ENCODE results near the gene CHMP4A. TPM values are rescaled to one million over a fixed set of nuclear protein-coding genes. Genes with fewer than 3 reads are reported as not detected.

CHMP4A gene
- total RNA-seq, 1 experiment from 2014 or later: 32.7 TPM

- Mint-ChIP-seq H3K27ac (peak overlapping the region; percentile 99; the same call in 1 of the 2 replicates), H3K4me1 (peaks cover 22% of the 10 kb centered on the region), H3K27me3 (ENCODE audit: low read depth) (no peaks in the 10 kb centered on the region), H3K4me3 (peak overlapping the region; percentile 99), H3K36me3 (peaks cover 14% of the 10 kb centered on the region), H3K9me3 (no peaks in the 10 kb centered on the region)
- ATAC-seq (peak; percentile 3), DNase-seq (ENCODE audit: low spot score) (no peak)
- ChIA-PET POLR2A (no interaction called here), CTCF (interaction anchor here (0.6 to 1.6 kb wide), 3 partner anchors 11 to 200 kb away, joined by 3 to 4 read pairs (median 4); partner anchors contain the start of gene TINF2)
- TF ChIP-seq FOXJ3 (CRISPR knock-in tag; IDR thresholded peaks at IDR 0.05; ENCODE audit: borderline replicate concordance) (no peak), GABPB1 (CRISPR knock-in tag; IDR thresholded peaks at IDR 0.05) (peak; percentile 11; the same call in 1 of the 2 replicates)
These were observed 18.2 kb upstream of the CHMP4A start for GRCh38 chr14:24231263-24232120.

GRCh38 chr14:24228902-24229301, 15.6 kb upstream of the CHMP4A start:
- Mint-ChIP-seq H3K9me3 (no peaks in the 10 kb centered on the region), H3K36me3 (no peaks in the 10 kb centered on the region; the same call in 1 of the 2 replicates), H3K27me3 (ENCODE audit: low read depth) (no peaks in the 10 kb centered on the region), H3K4me1 (peaks cover 15% of the 10 kb centered on the region), H3K27ac (no peak overlapping the region), H3K4me3 (no peak overlapping the region)
- TF ChIP-seq SOX15 (CRISPR knock-in tag; IDR thresholded peaks at IDR 0.05) (no peak), JAZF1 (CRISPR knock-in tag; IDR thresholded peaks at IDR 0.05) (no peak), TEAD1 (CRISPR knock-in tag; IDR thresholded peaks at IDR 0.05) (no peak), ESRRA (CRISPR knock-in tag; IDR thresholded peaks at IDR 0.05; ENCODE audit: borderline replicate concordance) (no peak), TCF7 (CRISPR knock-in tag; IDR thresholded peaks at IDR 0.05; ENCODE audit: low read depth) (no peak), KAT7 (CRISPR knock-in tag; IDR thresholded peaks at IDR 0.05; ENCODE audit: borderline replicate concordance) (no peak), ZNF423 (CRISPR knock-in tag; IDR thresholded peaks at IDR 0.05) (no peak), IRF2 (CRISPR knock-in tag; IDR thresholded peaks at IDR 0.05; ENCODE audit: borderline replicate concordance, low read depth) (no peak), ZNF263 (CRISPR knock-in tag; IDR thresholded peaks at IDR 0.05; ENCODE audit: low read depth) (no peak), MXD4 (CRISPR knock-in tag; IDR thresholded peaks at IDR 0.05; ENCODE audit: borderline replicate concordance) (no peak), FOXP4 (CRISPR knock-in tag; IDR thresholded peaks at IDR 0.05) (no peak), NR3C1 (CRISPR knock-in tag; conservative IDR thresholded peaks at IDR 0.05; ENCODE audit: low read depth) (no peak), PRRX2 (CRISPR knock-in tag; IDR thresholded peaks at IDR 0.05) (no peak), MLX (CRISPR knock-in tag; IDR thresholded peaks at IDR 0.05) (no peak), GRHL2 (CRISPR knock-in tag; IDR thresholded peaks at IDR 0.05; ENCODE audit: insufficient replicate concordance, severe bottlenecking) (no peak), JUN (CRISPR knock-in tag; IDR thresholded peaks at IDR 0.05) (no peak), CBFB (CRISPR knock-in tag; IDR thresholded peaks at IDR 0.05; ENCODE audit: low read depth) (no peak), CDX4 (CRISPR knock-in tag; IDR thresholded peaks at IDR 0.05; ENCODE audit: borderline replicate concordance) (no peak), MAX (CRISPR knock-in tag; IDR thresholded peaks at IDR 0.05) (no peak), HMGXB4 (CRISPR knock-in tag; IDR thresholded peaks at IDR 0.05) (no peak)
- ChIA-PET POLR2A (interaction anchor here (0.7 to 1.0 kb wide), 3 partner anchors 15 to 93 kb away, joined by 3 to 7 read pairs (median 7); partner anchors contain the start of genes CHMP4A, PSME1 and TSSK4), CTCF (interaction anchor here (0.7 to 0.8 kb wide), 3 partner anchors 13 to 884 kb away, joined by 3 read pairs; partner anchors contain the start of gene MDP1)
- ATAC-seq (no peak), DNase-seq (ENCODE audit: low spot score) (no peak)
